Measurements from ENCODE around the gene TSPAN15. TPM values are rescaled to one million over a fixed set of nuclear protein-coding genes. Genes with fewer than 3 reads are reported as not detected.
"Not testable (repeated sequence)": the region's sequence is repeated elsewhere in the genome, so short reads cannot be mapped to it uniquely, and the experiment has no call there.

Gene TSPAN15
- total RNA-seq, 4 donors from 2014 or later, result 17.2 to 58.1 (median 24.4) TPM

DNA sequence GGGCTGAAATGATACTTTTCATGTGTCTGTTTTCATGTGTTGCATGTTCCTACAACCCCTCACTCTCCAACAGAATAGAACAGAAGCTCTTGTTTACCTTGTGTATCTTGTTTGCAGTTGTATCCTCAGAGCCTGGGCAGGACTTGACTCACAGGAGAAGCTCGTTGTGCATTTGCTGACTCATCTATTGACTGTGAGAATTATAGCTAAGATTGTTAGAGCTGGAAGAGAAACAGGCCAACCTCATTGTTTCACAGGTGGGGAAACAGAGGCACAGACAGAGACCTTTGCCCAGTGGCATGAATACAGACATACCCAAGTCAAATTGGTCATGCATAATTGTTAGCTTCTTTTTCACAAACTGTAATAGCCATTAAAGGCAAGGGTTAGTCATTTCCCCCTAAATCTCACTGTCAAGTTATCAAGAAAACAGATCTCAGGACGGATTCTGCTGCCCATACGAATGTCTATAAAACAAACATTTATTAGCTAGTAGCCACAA, 4.6 kb upstream of the TSPAN15 start:
- no peak for TF ChIP-seq POLR2A (IDR thresholded peaks at IDR 0.05)
- TF ChIP-seq, protein P1, sequence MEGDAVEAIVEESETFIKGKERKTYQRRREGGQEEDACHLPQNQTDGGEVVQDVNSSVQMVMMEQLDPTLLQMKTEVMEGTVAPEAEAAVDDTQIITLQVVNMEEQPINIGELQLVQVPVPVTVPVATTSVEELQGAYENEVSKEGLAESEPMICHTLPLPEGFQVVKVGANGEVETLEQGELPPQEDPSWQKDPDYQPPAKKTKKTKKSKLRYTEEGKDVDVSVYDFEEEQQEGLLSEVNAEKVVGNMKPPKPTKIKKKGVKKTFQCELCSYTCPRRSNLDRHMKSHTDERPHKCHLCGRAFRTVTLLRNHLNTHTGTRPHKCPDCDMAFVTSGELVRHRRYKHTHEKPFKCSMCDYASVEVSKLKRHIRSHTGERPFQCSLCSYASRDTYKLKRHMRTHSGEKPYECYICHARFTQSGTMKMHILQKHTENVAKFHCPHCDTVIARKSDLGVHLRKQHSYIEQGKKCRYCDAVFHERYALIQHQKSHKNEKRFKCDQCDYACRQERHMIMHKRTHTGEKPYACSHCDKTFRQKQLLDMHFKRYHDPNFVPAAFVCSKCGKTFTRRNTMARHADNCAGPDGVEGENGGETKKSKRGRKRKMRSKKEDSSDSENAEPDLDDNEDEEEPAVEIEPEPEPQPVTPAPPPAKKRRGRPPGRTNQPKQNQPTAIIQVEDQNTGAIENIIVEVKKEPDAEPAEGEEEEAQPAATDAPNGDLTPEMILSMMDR (IDR thresholded peaks at IDR 0.05), result no peak
- Histone ChIP-seq H3K27me3 (no peaks in the 10 kb centered on the region), H3K4me1 (no peaks in the 10 kb centered on the region), H3K4me3 (no peak overlapping the region), H3K9me3 (no peaks in the 10 kb centered on the region), H3K36me3 (no peaks in the 10 kb centered on the region), H3K27ac (peak overlapping the region; percentile 46 to 72)
- intact Hi-C loops (cut with DNase I; ENCODE audit: low total_unique reads), result no loop called here
- DNase-seq, result no peak

DNA sequence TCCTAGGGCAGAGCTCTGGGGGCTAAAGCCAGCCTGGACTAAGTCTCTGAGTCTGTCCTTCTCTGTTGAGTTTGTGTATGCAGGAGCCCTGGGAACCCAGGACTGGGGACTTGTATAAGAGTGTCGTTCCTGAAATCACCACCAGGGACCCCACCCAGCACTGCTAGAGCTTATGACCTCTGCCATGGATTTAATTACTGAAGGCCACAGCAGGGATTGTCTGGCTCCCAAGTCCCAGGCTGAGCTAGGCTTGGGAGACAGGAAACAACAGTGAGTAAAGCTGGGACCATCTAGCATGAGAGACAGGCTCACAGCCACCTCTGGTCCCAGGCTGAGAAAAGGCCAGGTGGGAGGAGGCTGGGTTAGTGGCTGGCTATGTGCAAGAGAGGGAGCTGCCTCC, 1.4 kb upstream of the TSPAN15 start:
- intact Hi-C loops (cut with DNase I; ENCODE audit: low total_unique reads), result no loop called here
- Histone ChIP-seq H3K4me3 (no peak overlapping the region), H3K36me3 (no peaks in the 10 kb centered on the region), H3K27ac (peak overlapping the region; percentile 61 to 74), H3K9me3 (no peaks in the 10 kb centered on the region), H3K4me1 (no peaks in the 10 kb centered on the region), H3K27me3 (no peaks in the 10 kb centered on the region)
- TF ChIP-seq POLR2A (IDR thresholded peaks at IDR 0.05), result no peak
- TF ChIP-seq, protein P1 (IDR thresholded peaks at IDR 0.05), result peak; percentile 35 to 54 (median 41)
- peak in 1 of 2 donors; percentile 55 for DNase-seq

DNA sequence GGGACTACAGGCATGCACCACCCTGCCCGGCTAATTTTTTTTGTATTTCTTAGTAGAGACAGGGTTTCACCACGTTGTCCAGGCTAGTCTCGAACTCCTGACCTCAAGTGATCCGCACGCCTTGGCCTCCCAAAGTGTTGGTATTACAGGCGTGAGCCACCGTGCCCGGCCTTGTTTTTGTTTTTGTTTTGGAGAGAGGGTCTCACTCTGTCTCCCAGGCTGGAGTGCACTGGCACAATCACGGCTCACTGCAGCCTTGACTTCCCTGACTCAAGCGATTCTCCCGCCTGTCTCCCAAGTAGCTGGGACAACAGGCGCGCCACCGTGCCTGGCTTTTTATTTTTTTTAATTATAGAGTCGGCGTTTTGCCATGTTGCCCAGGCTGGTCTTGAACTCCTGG, 870 bp upstream of the TSPAN15 start:
- intact Hi-C loops (cut with DNase I; ENCODE audit: low total_unique reads); H3K4me1 ChIP-seq; DNase-seq; H3K9me3 ChIP-seq; H3K27me3 ChIP-seq; H3K4me3 ChIP-seq; H3K36me3 ChIP-seq: not testable (repeated sequence)
- H3K27ac ChIP-seq, result peak overlapping the region; percentile 61 to 74

DNA sequence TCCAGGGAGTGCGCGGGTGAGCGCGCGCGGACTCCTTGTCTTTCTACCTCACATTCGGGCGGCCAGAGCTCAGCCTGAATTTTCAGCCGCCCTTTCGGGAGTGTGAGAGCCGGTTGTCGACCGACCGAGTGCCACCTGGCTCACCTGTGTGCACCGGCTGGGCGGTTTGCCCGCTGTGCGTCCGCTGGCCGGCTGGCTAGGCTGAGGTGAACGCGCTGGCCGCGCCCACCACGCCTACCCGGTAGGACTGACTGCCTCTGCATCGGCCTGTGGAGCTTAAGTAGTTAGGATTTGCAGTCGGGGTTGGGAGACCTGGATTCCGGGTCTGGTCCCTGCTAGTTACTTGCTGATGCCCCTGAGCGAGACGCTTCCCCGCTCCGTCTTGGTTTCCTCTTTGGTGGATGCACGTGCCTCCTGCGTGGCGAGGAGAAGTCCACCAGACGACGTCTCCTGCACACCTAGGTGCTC, 553 bp downstream of the TSPAN15 start:
- H3K9me3 ChIP-seq, result no peaks in the 10 kb centered on the region
- no peaks in the 10 kb centered on the region for H3K4me1 ChIP-seq
- TF ChIP-seq POLR2A (IDR thresholded peaks at IDR 0.05), result no peak
- TF ChIP-seq, protein P1 (IDR thresholded peaks at IDR 0.05), result no peak
- no peak for DNase-seq
- peak overlapping the region; percentile 61 to 74 for H3K27ac ChIP-seq
- intact Hi-C loops (cut with DNase I; ENCODE audit: low total_unique reads), result no loop called here
- H3K4me3 ChIP-seq, result peak overlapping the region; percentile 55 to 57
- no peaks in the 10 kb centered on the region for H3K27me3 ChIP-seq
- H3K36me3 ChIP-seq, result no peaks in the 10 kb centered on the region

DNA sequence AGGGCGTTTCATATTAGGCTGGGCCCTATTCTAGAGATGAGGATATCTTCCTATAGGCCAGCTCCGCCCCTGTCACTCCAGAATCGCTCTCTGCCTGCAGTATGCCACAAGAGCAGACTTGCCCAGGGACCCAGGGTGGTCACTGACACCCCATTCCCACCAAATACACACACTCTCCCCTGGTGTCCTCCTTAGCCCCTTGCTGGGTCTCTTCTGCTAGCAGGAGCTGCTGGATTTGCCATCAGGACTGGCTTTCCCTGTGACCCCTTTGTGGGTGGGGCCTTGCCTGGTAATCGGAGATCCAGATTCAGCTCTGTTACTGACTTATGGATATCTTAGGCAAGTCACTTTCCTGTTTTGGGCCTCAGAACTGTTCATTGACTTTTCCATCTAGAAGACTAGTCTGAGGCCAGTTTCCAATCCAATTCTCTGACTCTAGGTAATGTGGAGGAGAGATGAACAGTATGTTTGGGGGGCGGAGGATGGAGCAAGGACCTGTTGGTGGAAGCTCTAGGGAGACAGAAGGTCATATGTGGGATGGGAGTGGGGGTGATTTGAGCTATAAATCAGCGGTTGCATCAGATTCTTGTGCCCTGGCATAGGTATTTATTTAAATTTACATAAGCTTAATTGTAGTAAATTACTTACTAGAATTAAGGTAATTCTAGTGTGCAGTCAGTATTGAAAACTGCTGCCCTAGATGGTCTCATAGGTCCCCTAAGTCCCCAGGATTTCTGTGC, 1.6 kb downstream of the TSPAN15 start:
- Histone ChIP-seq H3K4me1 (no peaks in the 10 kb centered on the region), H3K4me3 (peak overlapping the region in 1 of 2 donors; percentile 55), H3K36me3 (no peaks in the 10 kb centered on the region), H3K9me3 (no peaks in the 10 kb centered on the region), H3K27ac (peak overlapping the region; percentile 35 to 49), H3K27me3 (no peaks in the 10 kb centered on the region)
- TF ChIP-seq POLR2A (IDR thresholded peaks at IDR 0.05), result no peak
- intact Hi-C loops (cut with DNase I; ENCODE audit: low total_unique reads), result no loop called here
- no peak for DNase-seq

DNA sequence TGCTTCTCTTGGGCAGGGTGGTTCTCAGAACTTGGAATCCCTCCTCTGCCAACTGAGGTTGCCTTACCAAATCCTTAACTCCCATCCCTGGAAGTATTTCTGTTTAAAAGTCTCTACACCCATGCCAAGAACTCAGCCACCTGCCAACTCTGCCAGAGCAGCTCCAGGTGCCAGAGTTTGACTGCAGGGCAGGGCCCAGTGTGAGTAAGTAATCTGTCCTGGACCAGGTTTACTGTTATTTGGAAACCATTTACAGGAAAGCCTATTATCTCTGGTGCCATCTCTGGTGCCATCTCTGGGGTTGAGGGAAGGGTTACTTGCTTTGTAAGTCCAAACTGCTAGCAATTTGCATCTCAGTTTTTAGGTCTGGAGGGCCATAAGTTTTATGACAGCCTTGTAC, 2.5 kb downstream of the TSPAN15 start:
- Histone ChIP-seq H3K4me3 (no peak overlapping the region), H3K27ac (peak overlapping the region; percentile 9 to 14), H3K36me3 (no peaks in the 10 kb centered on the region), H3K4me1 (no peaks in the 10 kb centered on the region), H3K27me3 (no peaks in the 10 kb centered on the region), H3K9me3 (no peaks in the 10 kb centered on the region)
- TF ChIP-seq POLR2A (IDR thresholded peaks at IDR 0.05), result no peak
- TF ChIP-seq, protein P1 (IDR thresholded peaks at IDR 0.05), result no peak
- intact Hi-C loops (cut with DNase I; ENCODE audit: low total_unique reads), result no loop called here
- DNase-seq, result no peak
